NCI-H1694 (cell line): ENCODE data around the gene OR10K1.
"Not testable (repeated sequence)": the region's sequence is repeated elsewhere in the genome, so short reads cannot be mapped to it uniquely, and the experiment has no call there.

ENCODE experiments used
- DNase-seq: peaks from one replicate; lab custom pipeline; 2025; lab: John Stamatoyannopoulos, UW

OR10K1 gene, protein sequence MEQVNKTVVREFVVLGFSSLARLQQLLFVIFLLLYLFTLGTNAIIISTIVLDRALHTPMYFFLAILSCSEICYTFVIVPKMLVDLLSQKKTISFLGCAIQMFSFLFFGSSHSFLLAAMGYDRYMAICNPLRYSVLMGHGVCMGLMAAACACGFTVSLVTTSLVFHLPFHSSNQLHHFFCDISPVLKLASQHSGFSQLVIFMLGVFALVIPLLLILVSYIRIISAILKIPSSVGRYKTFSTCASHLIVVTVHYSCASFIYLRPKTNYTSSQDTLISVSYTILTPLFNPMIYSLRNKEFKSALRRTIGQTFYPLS

DNA sequence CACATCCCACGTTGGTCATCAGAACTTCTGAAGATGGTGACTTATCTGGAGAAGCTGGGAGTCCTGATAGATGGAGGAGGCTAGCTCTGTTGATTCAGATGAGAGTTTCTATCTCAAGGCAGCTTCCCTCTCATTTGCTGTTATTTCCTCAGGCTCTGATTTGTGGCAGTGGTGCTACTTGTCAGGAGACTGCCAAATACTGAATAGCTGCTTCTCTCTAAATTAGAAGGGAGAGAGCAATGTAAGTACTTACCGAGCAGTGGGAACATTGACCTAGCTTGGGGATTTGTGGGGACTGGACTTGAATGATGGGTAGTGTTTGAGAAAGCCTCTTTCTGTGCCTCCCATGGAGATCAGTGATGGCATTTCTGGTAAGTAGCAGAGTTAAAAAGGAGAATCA lies at the start of gene OR10K1:
OR10K1 (plus strand) TSS at position 301 of the 400 bp plus-strand sequence. CDS start 3,728 bp downstream, outside the sequence.
- no peak for DNase-seq

GRCh38 chr1:158414651-158415345 lies 46.8 kb upstream of the OR10K1 start:
- DNase-seq = no peak

DNA sequence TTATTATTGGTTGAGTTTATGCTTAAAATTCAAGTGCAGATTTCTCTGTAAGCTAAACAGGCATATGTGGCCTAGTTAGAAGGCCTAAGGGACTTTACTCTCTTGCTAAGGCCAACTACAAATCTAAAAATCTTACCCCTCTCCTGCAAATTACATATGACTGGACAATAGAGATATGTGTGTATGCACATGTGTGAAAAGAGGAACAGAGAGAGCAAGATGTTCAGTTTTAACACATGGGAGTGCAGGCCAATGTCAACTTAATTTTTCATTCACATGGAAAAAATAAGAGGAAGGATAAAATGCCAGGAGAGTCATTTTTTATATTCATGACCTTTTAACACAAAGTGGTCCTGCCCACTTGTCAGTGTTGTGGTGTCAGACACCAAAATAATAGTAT lies 44.0 kb upstream of the OR10K1 start:
- DNase-seq = no peak

GRCh38 chr1:158422212-158422611 lies 39.4 kb upstream of the OR10K1 start:
- no peak for DNase-seq

DNA sequence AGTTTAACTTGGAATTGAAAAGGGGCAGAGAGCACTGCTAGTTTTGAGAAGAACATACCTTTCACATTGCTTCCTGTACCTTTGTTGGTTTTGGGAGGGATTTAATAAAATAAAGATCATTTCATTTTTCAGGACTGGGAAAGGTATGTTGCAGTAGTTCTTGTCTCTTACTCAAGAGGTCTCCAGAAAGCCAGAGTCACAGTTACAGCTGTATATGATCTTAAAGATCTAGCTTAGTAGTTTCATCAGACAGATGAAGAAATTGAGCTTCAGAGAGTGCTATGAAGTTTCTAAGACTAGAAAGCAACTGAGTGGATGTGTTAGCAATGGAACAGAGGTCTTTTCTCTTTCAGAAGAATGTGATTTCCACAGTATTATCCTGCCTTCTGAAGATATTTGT lies 36.6 kb upstream of the OR10K1 start:
- DNase-seq = no peak

DNA sequence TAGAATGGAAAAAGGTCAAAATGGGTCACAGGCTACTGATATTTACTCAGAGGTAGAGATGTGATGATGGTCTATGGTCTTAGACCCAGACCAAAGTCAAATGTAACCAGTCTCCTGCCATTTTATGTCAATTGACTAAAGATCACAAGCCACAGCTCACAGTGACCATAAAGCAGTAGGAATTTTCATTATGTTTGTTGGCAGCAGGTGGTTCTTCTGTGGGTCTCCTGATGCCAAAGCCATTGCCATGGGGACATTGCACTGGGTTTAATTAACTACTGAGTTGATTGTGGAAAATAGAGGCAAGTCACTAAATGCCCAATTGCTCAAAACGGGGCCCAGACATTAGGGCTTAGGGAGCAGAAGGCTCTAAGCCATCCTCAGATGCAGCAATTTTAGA lies 35.5 kb upstream of the OR10K1 start, which contains the start of gene OR10K2:
OR10K2 (minus strand) TSS at position 101 of the 400 bp plus-strand sequence. CDS start 5,371 bp downstream, outside the sequence.
- DNase-seq = no peak

- not testable (repeated sequence) for DNase-seq
Measured at GRCh38 chr1:158430163-158430562, 31.5 kb upstream of the OR10K1 start.

GRCh38 chr1:158434741-158435140 lies 26.9 kb upstream of the OR10K1 start:
- no peak for DNase-seq

GRCh38 chr1:158445376-158445775 lies 16.3 kb upstream of the OR10K1 start:
- DNase-seq = no peak

DNA sequence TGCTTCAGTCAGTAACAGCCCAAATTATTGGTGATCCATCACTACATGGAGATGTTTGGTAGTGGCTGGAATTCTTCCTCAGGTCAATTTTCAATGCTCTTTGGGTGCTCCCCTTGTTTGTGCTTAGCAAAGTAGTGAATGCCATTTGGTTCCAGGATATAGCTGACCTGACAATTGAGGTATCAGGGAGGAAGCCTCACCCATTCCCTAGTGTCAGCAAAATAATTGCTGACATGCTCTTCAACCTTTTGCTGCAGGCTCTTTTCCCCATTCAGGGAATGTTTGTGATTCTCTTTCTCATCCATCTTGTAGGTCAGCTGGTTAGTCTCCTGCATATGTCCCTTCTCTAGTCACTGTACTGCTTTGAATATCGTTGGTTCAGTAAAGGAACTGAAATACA lies 7.1 kb upstream of the OR10K1 start:
- no peak for DNase-seq

GRCh38 chr1:158457246-158457645 lies 4.4 kb upstream of the OR10K1 start:
- DNase-seq = no peak

DNA sequence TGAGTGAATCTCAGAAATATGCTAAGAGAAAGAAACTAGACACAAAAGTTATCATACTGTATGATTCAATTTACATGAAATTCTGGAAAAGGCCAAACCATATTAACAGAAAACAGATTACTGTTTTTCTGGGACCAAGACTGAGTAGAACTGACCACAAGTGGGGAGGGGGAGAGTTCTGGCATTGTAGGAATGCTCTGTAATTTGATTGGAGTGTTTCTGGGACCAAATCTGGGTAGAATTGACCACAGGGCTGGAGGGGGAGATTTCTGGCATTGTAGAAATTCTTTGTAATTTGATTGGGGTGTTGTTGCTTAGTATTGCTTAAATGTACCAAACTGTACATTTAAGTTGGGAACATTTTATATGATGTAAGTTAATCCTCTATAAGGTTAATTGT lies 3.4 kb upstream of the OR10K1 start:
- DNase-seq = no peak

DNA sequence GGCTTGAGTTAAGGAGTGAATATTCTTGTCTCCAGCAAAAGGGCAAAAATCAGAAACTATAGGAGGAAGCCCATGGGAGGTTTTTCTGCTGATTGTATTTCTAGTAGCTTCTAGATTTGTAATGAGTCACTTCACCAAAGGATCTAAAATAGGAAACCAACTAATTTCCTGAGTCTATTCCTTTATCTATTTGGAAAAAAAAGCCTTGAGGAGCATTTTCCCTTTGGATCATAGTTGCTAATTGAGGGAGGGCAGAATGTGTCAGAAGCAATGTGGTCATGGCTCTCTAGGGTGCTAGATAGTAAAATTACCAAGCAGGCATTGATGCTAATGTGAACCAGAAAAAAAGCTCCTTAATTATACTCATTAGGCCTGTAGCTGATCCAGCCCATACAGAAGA lies 10.3 kb downstream of the OR10K1 start, which contains the start of gene OR10R2:
OR10R2 (plus strand) TSS at position 301 of the 400 bp plus-strand sequence. CDS start 106 bp downstream, outside the sequence.
- DNase-seq = no peak

DNA sequence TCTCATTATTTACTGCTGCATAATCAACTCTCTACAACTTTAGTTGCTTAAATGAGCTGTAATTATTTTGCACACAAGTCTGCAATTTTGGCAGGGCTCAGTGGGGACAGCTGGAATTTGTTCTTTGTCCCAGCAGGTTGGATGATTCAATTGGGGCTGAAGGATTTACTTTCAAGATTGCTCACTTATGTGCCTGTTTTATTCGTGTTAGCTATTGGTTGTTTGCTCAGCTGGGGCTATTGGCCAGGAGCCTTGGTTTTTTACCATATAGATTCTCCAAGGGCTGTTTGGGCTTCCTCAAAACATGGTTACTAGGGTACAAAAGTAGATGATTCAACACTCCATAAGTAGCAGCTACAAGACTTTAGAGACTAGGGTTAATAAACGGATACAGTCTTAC lies 23.8 kb downstream of the OR10K1 start:
- no peak for DNase-seq

DNA sequence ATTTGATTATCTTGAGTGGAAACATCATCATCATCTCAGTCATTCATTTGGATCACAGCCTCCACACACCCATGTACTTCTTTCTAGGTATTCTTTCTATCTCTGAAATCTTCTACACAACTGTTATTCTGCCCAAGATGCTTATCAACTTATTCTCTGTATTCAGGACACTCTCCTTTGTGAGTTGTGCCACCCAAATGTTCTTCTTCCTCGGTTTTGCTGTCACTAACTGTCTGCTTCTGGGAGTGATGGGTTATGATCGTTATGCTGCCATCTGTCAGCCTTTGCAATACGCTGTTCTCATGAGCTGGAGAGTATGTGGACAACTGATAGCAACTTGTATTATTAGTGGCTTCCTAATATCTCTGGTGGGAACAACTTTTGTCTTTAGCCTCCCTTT lies 29.7 kb downstream of the OR10K1 start:
- DNase-seq = no peak

DNA sequence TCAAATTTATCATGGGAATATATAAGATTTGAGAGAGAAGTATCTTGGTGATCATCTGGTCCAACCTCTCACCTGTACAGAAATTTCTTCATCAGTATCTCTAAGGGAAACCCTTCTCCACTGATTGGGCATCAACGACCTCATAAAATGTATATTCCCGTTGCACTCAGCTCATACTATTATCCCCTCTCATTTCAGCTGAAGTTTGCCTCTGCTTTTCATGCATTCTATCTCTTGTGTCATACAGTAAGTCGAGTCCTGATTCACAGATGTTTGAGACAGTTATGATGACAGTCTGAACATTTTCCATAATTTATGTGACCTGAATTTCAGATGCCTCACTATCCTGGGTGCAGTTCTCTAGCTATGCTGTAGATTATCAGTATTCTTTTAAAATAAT lies 31.4 kb downstream of the OR10K1 start:
- DNase-seq = no peak

DNA sequence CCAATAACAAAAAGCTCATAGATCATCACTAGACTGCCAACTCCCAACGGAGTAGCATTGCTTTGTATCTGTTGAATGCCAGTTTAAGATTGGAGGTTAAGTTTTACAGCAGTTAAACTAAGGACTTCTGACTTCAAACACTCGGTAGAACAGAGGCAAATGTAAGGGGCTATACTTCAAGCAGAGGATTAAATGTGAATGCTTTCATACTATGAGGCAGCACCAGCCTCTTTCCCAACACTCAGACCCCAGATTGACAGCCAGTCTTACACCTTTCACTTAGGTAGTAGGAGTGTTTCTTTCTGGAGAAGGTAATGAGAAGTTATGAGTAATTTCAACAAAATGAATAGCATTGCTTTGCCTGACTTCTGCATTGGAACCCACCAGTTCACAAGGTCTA lies 33.2 kb downstream of the OR10K1 start:
- DNase-seq = no peak

- no peak for DNase-seq
Measured at GRCh38 chr1:158496374-158496773, 34.7 kb downstream of the OR10K1 start.

DNA sequence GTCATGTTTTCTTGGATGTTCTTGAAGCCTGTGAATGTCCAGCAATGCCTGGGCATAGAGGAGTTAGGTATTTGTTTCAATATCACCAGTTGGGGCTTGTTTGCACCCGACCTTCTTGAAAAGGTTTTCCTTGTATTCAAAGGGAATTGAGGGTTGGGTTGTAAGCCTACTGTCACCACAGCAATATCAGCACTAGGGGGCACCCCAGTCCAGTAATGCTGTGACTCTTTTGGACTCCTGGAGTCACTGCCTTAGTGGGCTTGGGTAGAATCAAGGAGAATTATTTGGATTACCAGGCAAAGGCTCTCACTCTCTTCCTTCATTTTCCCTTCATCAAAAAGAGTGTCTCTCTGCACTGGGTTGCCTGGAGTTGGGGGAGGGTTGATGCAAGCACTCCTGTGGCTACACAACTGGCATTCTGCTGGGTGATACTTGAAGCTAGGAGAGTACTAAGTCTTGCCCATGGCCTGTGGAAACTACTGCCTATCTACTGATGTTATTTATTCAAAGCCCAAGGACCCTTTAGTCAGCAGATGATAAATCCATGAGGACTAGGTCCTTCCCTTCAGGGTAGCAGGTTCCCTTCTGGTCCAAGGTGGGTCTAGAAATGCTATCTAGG lies 44.8 kb downstream of the OR10K1 start:
- DNase-seq = no peak

DNA sequence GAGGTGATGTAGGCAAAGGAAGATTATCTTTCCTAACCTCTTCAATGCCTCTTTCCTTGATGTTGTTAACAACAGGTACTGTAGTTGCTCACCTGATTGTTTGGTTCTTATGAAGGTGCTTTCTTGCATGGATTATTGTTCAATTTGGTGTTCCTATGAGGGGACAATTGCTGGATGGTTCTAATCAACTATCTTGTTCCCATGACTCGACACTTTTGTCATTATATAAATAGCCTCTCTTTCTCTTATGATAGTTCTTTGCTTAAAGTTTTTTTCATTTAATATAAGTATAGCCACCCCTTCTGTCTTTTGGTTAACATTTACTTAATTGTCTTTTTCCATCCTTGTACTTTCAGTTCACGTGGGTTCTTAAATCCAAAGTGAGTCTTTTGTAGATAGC lies 45.9 kb downstream of the OR10K1 start:
- DNase-seq = no peak

DNA sequence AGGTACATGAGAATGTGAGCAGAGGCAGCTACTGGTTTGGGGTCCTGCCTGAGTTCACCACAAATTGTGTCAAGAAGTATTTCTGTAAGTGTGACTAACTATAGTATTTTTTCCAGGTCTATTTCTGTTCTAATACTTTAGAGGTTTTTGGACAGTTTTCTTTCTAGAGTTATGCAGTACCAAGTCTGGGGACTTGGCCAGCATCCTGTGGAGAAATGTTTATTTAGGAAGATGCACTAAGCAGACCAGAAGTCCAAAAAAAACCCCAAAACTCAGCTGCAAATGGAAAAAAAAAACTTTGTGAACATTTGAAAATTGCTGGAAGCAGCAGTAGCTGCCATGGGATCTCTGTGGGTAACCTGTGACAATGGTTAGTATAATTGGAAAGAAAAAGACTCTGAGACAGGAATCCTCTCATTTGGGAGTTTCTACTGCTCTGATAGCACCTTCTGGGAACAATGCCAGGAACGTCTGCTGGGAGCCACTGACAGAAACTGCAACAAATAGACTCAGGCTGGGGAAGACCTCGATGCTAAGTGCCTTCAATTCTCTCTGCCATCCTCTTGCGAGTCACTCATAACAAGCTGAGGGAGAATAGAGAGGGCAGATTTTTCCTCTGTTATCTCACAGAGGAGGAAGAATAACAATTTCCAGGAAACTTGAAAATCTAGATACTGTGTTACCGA lies 48.0 kb downstream of the OR10K1 start:
- no peak for DNase-seq

DNA sequence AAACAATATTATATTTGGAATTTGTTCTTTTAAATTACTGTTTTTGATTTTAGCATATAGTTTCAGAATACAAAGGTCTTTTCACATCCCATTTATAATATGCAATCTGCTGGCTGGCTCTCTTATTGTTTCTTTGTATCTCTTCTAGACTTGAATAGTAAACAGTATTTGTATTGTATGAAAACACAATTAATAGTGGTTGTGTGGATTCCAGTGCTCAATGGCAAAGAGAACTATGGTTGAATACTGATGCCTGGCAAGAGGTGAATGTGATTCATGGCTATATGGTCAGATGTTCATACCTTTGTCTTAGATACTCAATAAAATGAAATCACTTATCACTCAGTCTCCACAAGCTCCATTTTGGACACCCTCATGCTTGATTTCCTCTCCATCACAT lies 55.3 kb downstream of the OR10K1 start:
- DNase-seq = no peak
